EH (cell line): ENCODE measurements around the gene SDSL.

Source experiments
- DNase-seq: peaks from one replicate; pipeline ENCODE4 v3.0.0-alpha.2; 2015; ENCODE audit warnings: low read depth

The SDSL gene

DNA sequence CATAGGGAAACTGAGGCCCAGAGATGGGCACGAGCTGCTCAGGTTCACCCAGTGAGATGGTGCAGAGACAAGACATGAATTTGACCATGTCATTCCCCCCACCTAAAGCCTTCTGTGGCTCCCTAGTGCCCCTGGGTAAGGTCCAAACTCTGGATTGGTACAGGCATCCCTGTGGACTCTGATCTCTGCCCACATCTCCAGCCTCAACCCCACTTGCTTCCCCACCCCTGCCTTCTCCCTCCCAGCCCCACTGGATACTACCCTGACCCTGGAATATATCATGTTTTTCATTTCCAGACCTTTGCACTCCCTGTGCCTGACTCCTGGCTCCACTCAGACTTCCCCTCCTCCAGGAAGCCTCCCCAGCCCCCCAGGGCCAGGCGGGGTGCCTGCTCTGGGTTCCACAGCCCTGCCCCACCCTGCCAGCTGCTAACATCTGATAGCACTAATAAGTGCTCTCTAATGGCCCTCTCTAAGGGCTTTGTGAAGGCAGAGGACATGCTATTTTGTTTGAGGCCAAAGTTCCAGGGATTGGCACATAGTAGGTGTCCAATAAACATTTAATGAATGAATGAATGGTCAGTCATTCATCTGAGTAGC is 1.1 kb upstream of the SDSL start:
- no peak for DNase-seq

DNA sequence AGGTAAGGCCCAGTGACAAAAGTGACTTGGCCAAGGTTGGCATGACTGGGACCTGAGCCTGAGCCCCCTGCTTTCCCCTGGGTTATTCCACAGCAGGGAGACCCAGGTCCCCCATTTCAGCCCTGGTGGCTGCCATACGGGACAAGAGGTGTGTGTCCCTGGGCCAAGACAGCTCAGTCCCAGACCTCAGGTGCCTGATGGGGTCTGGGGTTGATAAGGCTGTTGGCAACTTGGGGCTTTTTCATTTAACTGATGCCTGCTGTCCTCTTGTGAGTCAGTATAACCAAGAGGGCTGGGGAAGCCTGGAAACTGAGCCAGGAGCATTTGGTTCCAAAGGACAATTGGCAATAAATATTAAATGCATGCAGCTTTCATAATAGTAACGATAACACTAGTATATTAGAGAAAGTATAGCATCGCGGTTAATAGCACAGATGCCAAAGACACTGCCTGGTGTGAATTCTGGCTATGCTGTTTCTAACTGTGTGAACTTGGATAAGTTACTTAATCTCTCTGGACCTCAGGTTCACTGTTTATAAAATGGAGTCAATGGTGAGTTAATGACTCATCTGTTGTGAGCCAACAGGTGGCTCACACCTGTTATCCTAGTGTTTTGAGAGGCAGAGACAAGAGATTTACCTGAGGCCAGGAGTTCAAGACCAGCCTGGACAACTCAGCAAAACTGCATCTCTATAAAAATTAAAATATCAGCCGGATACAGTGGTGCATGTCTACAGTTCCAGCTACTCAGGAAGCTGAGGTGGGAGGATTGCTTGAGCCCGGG is 898 bp downstream of the SDSL start:
- DNase-seq = no peak

DNA sequence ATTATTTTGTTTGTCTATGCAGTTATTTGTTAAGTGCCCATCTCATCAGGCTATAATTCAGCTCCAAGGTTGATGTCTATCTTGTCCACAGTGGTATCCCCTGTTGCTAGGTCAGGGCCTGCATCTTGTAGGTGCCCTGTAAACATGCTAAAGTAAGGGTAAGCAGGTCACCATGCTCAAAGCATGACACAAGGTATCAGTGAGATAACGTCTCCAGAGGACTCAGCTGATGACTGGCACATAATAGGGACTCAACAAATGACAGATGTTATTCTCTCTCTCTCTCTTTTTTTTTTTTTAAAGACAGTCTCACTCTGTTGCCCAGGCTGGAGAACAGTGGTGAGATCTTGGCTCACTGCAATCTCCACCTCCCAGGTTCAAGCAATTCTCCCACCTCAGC is 2.3 kb downstream of the SDSL start:
- DNase-seq = no peak

DNA sequence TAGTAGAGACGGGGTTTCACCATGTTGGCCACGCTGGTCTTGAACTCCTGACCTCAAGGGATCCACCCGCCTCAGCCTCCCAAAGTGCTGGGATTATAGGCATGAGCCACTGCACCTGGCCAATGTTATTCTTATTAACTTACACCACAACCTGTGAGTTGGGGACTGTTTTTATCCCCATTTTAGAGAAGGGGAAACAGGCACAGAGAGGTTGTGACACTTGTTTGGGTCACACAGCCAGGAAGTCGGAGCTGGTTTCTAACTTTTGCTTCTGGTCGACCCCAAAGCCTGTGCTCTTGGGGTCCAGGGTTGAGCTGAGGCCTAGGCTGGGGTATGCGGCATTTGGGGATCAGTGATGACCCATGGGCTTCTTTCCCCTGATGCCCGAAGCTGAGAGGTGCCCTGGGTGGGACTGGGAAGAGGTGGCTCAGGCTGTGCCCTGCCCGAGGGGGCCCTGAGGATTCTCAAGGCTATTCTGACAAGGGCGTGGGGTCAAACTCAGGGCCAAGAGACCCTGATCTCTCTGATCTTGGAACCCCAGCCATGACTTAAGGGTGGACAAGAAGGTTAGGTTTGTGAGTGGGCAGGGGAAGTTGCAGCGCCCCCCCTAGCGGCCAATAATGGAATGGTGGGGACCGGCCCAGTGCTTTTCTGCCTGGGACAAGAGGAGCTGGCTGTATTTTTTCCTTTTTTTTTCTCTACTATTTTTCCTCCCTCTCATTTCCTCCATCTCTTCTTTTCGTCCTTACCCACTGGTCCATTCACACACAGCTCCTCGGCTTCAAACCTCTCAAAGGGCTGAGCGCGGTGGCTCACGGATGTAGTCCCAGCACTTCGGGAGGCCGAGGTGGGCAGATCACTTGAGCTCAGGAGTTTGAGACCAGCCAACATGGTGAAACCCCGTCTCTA is 3.0 kb downstream of the SDSL start:
- DNase-seq = peak; percentile 58

DNA sequence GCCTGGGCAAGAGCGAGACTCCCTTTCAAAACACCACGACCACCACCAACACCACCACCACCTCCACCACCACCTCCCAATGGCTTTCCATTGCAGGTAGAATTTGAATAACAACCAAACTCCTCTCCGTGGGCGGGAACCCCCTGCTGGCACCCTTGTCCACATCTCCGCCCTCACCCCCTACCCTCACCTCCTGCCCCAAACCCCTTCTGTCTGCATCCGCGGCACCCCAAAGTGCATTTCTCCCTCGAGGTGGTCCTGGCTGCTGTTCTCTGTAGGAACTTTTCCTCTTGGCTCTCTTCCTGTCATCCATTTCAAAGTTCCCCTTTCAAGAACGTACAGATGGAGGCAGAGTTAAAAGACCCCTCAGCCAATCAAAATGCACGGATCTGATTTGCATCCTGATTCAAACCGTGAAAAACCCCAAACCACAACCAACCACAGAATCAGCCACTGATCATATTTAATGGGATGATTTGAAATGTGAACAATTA is 3.8 kb downstream of the SDSL start:
- DNase-seq = no peak

DNA sequence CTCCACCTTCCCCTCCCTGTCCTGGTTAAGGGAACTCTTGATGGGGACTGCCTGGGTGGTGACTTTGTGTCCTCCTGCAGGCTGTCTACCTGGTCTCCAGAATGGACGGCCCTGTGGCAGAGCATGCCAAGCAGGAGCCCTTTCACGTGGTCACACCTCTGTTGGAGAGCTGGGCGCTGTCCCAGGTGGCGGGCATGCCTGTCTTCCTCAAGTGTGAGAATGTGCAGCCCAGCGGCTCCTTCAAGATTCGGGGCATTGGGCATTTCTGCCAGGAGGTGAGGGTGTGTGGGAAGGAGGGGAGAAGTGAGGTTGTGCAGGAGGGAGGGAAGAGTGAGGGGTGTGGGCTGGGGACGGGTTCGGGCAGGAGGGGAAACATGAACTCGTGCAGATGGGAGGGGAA is 5.7 kb downstream of the SDSL start:
- DNase-seq = no peak

DNA sequence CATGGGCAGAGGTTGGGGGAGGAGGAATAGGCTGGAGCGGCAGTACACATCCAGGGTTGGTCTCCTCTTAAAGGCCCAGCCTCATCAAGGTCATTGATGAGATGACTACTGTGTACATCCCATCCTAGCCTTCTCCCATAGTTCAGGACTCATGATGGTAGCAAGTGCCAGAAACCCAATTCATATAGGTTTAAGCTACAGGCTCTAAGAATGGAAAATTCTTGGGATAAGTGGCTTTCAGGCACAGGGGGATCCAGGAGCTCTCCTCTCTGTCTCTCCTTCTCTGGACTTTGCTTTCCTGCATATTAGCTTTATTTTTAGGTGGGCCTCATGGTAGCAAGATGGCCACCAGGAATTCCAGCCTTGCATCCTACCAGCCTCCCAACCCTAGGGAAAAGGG is 6.3 kb downstream of the SDSL start:
- no peak for DNase-seq

DNA sequence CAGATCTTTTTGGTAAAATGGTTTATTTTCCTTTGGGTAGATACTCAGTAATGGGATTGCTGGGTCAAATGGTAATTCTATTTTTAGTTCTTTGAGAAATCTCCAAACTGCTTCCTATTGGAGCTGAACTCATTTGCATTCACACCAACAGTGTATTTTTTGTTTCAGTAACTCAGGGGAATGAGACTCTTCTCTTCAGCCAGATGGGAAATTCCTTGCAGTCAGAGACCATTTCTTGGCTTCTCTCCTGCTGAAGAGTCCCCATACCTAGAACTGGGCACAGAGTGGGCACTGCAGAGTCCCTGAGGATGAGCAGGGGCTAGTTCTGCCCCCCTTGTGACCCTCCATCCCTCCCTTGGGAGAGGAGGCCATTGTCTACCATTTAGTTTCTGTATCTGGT is 10.8 kb downstream of the SDSL start:
- DNase-seq = peak; percentile 11

DNA sequence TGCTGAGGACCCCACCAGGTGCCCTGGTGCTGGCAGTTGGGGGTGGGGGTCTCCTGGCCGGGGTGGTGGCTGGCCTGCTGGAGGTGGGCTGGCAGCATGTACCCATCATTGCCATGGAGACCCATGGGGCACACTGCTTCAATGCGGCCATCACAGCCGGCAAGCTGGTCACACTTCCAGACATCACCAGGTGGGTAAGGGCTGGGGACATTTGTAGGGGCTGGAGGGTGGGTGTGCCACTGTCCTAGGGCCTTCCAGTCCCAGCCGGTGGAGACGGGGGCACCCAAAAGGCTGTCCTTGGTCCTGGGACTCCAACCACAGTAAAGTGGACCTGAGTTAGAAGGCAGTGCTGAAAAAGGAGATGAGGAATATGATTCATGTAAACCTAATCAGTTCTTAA is 13.2 kb downstream of the SDSL start:
- no peak for DNase-seq

DNA sequence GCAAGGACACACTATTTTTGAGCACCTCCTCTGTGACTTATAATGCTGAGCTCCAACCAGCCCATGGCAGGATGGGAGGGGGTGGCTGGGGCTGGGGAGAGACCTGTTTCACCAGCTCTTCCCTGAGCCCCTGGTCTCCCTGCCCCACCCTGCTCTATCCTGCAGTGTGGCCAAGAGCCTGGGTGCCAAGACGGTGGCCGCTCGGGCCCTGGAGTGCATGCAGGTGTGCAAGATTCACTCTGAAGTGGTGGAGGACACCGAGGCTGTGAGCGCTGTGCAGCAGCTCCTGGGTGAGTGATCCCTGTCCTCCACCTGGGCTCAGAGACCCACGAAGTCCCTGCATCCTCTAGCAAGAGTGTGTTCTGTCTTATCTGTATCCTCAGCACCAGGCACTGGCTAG is 14.4 kb downstream of the SDSL start:
- DNase-seq = no peak

DNA sequence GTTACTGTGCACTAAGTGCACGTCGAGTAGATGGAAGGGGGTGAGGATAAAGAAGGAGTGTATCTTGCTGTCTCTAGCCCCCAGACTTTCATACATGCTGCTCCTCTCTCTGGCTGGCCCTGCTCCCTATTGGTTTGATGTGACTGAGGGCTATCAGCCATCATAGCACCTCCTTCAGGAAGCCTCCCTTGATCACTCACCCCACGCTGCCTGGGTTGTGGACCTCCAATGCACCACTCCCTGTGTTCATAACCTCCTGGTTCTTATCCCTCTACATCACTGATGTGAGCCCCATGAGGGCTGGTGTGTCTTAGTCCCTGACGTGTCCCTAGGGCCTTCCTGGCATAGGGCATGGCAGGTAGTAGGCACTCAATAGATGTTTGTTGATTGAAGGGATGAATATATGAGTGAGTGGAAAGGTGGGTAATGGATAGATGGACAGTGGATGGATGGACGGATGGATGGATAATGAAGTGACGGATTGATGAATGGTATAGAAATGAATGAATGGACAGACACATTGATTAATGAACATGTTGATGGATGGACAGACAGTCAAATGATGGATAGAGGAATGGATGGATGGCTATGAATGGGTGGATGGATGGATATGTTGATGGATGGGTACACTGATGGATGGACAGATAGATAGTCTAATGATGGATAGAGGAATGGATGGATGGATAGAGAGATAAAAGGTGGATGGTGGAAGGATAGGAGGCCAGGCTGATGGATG is 15.0 kb downstream of the SDSL start:
- no peak for DNase-seq

DNA sequence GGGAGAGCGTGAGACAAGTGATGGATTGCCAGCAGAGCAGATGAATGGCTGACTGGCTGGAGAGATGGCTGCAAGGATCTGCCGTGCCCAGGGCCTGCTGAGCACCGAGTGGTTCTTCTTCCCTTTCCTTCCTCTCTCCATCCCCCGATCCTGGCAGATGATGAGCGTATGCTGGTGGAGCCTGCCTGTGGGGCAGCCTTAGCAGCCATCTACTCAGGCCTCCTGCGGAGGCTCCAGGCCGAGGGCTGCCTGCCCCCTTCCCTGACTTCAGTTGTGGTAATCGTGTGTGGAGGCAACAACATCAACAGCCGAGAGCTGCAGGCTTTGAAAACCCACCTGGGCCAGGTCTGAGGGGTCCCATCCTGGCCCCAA is 15.5 kb downstream of the SDSL start:
- DNase-seq = no peak

DNA sequence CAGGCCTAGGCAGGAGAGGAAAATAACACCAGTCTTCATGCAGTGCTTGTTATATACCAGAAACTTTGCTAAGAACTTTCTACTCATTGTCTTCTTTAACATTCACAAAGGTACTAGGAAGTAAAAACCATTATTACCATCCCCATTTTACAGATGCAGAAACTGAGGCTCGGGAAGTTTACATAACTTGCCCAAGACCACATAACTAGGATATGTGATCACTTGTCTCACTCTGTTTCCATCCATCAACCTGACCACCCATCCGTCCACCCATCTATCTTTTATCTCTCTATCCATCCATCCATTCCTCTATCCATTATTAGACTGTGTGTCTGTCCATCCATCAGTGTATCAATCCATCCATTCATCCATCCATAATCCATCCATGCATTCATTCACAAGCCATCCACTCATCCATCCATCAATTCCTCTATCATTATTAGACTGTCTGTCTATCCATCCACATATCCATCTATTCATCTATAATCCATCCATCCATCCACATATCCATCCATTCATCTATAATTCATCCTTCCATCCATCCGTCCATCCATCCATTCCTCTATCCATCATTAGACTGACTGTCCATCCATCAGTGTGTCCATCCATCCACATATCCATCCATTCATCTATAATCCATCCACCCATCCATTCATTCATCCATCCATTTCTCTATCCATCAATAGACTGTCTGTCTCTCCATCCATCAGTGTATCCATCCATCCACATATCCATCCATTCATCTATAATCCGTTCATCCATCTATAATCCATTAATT is 16.5 kb downstream of the SDSL start:
- no peak for DNase-seq

DNA sequence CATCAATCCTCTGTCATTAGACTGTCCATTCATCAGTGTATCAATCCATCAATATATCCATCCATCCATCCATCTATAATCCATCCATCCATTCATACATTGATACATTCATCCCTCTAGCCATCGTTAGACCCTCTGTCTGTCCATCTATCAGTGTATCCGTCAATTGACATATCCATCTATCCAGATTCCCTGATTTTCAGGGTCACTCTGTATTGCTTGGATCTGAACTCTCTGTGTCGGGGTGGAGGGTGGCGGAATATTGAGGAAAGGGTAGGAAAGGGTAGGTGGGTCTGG is 17.1 kb downstream of the SDSL start:
- no peak for DNase-seq

DNA sequence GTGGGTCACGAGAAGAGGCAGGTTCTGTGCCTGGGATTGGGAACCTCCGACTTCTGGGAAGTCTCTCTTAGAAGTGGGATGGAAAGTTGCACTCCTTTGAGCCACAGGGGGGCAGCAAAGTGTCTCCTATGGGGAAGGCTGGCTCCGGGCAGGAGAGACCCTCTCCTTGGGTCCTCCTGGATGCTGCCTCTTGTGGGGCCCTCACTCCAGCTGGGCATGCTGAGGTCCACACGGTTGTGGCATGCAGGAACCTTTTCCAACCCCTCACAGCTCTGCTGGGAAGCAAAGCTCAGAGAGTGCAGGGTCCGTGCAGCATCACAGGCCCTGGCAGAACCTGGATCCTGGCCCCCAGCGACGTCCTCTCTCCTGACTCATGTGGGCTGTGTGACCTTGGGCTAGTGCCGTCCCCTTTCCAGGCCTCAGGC is 17.4 kb downstream of the SDSL start:
- peak; percentile 47 for DNase-seq

DNA sequence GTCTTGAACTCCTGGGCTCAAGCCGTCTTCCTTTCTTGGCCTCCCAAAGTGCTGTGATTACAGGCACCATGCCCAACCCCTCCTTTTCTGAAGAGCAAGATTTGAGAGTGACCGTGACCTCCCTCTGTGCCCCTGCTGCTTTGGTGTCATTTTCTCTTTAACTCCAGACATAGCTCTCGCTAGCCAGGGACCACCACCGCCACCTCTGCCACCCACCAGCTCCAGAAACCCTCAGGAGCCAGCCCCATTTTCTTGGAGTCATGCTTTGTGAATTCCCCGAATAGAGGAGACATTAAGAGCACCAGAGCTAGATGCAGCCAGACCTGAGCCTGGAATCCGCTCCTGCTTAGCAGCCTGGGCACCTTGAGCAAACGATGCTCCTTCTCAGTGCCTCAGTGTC is 18.2 kb downstream of the SDSL start:
- DNase-seq = no peak

DNA sequence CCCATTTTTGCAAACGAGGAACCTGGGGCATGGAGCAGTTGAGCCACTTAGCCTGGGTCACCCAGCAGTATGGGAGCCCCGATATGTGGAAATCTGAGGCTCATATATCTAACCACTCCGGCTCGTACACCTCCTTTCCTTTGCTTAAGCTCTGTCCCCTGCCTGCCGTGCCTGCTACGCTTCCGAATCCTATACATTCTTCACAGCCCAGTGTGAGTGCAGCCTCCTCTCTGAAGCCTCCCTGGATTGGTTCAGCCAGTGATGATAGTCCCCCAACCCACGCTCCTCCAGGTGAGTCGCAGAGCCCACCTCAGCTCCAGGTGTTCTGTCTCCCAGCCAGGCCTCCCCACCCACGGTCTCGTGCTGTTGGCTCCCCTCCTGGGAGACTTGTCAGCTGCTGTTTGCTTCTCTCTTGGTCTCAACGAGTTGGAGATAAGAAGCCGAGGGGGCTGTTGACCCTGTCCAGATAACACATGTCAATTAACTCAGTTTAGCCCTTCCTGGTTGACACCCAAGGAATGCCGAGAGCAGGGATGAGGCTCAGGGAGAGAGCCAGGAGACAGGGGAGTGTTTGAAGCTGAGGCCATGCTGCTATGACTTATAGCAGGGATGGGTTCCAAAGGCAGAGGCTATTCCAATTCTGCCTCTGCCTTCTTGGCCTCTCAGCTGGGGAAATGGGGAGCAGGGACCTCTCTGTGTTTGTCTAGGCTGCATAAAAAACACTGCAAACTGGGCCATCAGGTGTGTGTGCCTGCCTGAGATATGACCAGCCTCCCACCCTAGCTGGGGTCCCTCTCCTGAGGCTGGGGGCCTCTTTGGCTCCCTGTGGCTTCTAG is 19.0 kb downstream of the SDSL start:
- no peak for DNase-seq

DNA sequence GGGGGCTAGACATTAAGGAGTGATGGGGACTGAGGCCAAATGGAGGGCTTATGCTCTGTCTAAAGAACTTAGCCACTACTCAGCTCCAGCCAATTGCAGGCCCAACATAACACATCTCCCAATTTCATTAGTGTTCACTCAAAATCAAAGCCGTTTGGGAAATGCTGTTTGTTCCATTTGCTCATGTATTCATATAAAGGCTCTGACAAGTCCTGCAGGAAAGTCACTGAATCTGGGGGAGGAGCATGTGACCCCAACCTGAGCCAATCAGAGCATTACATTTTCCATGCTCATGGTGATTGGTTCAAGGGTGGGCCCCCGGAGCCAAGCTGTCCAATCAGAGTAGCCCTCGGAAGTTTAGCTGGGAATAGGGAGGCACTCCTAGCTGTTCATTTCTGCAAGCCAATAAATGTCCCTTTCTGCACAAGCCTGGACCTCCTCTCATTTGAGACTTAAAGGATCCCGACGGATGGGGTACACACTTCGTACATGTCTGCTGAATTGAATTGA is 20.9 kb downstream of the SDSL start:
- no peak for DNase-seq

DNA sequence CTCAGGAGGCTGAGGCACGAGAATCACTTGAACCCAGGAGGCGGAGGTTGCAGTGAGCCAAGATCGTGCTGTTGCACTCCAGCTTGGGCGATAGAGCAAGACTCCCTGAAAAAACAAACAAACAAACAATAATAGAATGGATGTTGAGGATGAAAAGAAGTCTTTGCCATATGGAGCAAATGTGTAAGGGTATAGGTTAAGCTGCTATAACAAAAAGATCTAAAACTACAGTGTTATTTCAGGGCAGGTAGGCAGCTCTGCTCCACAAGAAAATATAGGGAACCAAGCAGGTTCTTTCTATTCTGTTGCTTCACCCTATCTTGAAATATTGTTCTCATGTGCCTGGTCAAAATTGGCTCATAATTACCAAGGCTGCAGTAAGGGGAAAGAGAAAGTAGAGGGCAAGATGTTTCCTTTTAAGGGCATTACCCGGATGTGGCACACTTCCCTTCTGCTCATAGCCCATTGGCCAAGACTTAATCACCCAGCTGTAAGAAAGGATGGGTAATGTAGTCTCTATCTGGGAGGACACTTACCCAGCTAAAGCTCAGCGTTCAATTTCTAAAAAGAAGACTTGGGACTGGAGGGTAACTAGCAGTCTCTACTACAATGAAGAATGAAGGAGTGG is 23.5 kb downstream of the SDSL start:
- DNase-seq = peak; percentile 46

DNA sequence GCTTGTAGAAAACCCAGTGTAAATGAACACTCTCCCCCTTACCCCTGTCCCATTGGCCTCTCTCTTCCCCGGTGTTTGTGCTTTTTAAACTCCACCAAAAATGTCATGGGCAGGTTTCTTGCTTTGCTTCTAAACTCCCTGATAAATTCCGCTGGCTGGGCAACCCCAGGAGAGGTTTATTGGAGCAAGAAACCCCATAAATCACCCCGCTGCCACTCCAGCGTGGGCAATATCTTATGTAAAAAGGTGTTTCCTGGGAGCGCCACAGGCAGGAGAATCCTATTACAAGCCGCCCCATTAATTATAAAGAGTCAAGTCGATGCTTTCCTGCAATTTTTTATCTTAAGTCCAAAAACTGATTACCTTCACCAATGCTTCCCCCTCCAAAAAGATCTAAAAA is 26.7 kb downstream of the SDSL start:
- DNase-seq = no peak
